ENCODE data around the gene PSMB5. TPM values are rescaled to one million over a fixed set of nuclear protein-coding genes. Genes with fewer than 3 reads are reported as not detected.

The PSMB5 gene
- polyA plus RNA-seq (ENCODE audit: insufficient read length in 12 of 12) = 100 to 1,000 TPM in 11 of 12 donors, not detected in 1; 111 to 238 (median 212) TPM
- long read RNA-seq, donor 1, transcript PSMB5-202 (3 exons, 1,294 nt) = major isoform, 100 of 168 reads
- long read RNA-seq, donor 1, partial matches to known transcripts = 59 of 168 reads
- long read RNA-seq, donor 1, other reads (novel, unspliced or antisense) = 0 of 168 reads
- long read RNA-seq, donor 2, transcript PSMB5-202 (3 exons, 1,294 nt) = major isoform, 143 of 223 reads
- long read RNA-seq, donor 2, transcript PSMB5-206 (3 exons, 444 nt) = minor isoform, 6 of 223 reads
- long read RNA-seq, donor 2, partial matches to known transcripts = 46 of 223 reads
- long read RNA-seq, donor 2, other reads (novel, unspliced or antisense) = 20 of 223 reads
- long read RNA-seq, donor 3, transcript PSMB5-202 (3 exons, 1,294 nt) = major isoform, 50 of 124 reads
- long read RNA-seq, donor 3, partial matches to known transcripts = 68 of 124 reads
- long read RNA-seq, donor 3, other reads (novel, unspliced or antisense) = 0 of 124 reads
- long read RNA-seq, donor 4, transcript PSMB5-202 (3 exons, 1,294 nt) = major isoform, 53 of 124 reads
- long read RNA-seq, donor 4, partial matches to known transcripts = 59 of 124 reads
- long read RNA-seq, donor 4, other reads (novel, unspliced or antisense) = 7 of 124 reads
- long read RNA-seq, donor 5, transcript PSMB5-206 (3 exons, 444 nt) = minor isoform, 5 of 237 reads
- long read RNA-seq, donor 5, transcript PSMB5-202 (3 exons, 1,294 nt) = major isoform, 163 of 237 reads
- long read RNA-seq, donor 5, partial matches to known transcripts = 59 of 237 reads
- long read RNA-seq, donor 5, other reads (novel, unspliced or antisense) = 7 of 237 reads
- long read RNA-seq, donor 6, transcript PSMB5-202 (3 exons, 1,294 nt) = major isoform, 75 of 144 reads
- long read RNA-seq, donor 6, transcript PSMB5-206 (3 exons, 444 nt) = minor isoform, 5 of 144 reads
- long read RNA-seq, donor 6, partial matches to known transcripts = 62 of 144 reads
- long read RNA-seq, donor 6, other reads (novel, unspliced or antisense) = 0 of 144 reads
- long read RNA-seq, donor 7, transcript PSMB5-206 (3 exons, 444 nt) = minor isoform, 7 of 113 reads
- long read RNA-seq, donor 7, transcript PSMB5-202 (3 exons, 1,294 nt) = major isoform, 68 of 113 reads
- long read RNA-seq, donor 7, partial matches to known transcripts = 35 of 113 reads
- long read RNA-seq, donor 7, other reads (novel, unspliced or antisense) = 0 of 113 reads
- long read RNA-seq, donor 8, transcript PSMB5-206 (3 exons, 444 nt) = minor isoform, 10 of 271 reads
- long read RNA-seq, donor 8, transcript PSMB5-202 (3 exons, 1,294 nt) = major isoform, 163 of 271 reads
- long read RNA-seq, donor 8, partial matches to known transcripts = 86 of 271 reads
- long read RNA-seq, donor 8, other reads (novel, unspliced or antisense) = 8 of 271 reads
- long read RNA-seq, donor 9, transcript PSMB5-206 (3 exons, 444 nt) = minor isoform, 10 of 140 reads
- long read RNA-seq, donor 9, transcript PSMB5-202 (3 exons, 1,294 nt) = major isoform, 81 of 140 reads
- long read RNA-seq, donor 9, partial matches to known transcripts = 44 of 140 reads
- long read RNA-seq, donor 9, other reads (novel, unspliced or antisense) = 0 of 140 reads
- long read RNA-seq, donor 10, transcript PSMB5-202 (3 exons, 1,294 nt) = major isoform, 145 of 243 reads
- long read RNA-seq, donor 10, transcript PSMB5-206 (3 exons, 444 nt) = minor isoform, 7 of 243 reads
- long read RNA-seq, donor 10, partial matches to known transcripts = 84 of 243 reads
- long read RNA-seq, donor 10, other reads (novel, unspliced or antisense) = 6 of 243 reads
- long read RNA-seq, donor 11, transcript PSMB5-202 (3 exons, 1,294 nt) = major isoform, 197 of 331 reads
- long read RNA-seq, donor 11, partial matches to known transcripts = 113 of 331 reads
- long read RNA-seq, donor 11, other reads (novel, unspliced or antisense) = 13 of 331 reads

DNA sequence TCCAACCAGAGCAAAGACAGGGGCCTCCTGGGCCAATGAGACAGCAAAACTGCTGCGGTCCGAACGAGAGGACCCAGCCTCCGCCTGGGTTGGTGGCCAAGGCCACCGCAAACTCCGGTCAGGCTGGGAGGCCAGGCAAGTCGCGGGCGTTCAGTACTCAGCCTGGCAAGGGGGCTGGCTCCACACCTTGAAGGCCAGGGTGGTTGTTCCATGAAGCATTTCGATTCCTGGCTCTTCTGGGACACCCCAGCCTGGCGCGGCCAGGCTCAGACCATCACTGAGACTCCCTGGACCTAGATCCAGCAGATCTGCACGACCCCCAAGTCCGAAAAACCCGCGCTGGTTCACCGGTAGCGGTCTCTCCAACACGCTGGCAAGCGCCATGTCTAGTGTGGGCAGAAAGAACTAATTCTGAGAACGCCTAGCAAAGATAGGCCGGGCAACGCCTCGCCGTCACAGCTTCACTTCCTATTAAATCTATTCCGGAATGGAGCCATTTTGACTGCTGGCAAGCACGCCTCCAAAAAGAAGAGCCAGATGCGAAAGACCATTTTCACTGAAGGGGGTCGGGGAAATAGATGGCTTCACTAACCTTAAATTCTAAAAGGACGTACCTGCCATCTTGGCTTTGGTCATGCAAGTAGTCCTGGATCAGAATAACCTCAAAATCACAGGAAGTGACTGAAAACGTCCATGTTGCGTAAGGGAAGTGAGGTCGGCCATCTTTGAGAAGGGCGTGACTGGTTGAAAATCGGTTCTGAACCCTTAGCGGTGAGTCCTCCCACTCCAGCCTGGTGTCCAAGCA lies at the start of gene PSMB5:
PSMB5 (minus strand) TSS at position 403 of the 805 bp plus-strand sequence; CDS start at position 384, 19 bp downstream.
- peak; percentile 95 for DNase-seq

DNA sequence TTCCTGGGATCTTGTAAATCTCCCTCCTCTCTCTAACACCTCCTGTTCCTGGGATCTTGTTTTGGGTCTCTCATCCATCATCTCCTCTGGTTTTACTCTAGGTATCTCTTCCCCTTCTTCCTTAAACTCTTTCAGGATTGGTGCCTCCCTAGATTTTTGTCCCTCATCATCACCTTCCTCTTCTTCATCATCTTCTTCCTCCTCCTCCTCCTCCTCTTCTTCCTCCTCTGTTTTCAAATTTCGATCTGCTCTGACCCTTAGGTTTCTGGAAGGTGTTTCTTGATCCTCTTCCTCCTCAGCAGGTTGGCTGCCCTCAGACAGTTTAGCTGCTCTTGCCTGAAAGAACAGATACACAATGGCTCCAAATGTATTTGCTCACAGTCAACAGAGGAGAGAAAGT lies 45.8 kb upstream of the PSMB5 start:
- DNase-seq = no peak

DNA sequence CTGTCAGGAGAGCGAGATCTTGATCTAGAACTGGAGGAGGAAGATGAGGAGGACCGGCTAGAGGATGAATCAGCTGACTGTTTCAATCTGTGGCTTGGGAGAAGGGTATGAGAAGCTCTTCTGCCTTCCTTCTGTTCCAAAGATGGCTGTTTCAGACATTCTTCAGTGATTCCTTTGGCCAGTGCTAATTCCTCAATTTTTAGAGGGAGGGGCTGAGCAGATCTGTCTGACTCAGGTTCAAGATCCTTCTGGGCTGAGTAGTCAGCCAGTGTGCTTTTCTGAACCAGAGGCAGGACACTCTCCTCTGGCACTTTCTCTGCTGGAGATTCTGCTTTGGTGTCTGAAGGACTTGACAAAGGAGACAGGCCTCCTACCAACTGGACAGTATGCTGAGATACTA lies 45.0 kb upstream of the PSMB5 start:
- DNase-seq = no peak

DNA sequence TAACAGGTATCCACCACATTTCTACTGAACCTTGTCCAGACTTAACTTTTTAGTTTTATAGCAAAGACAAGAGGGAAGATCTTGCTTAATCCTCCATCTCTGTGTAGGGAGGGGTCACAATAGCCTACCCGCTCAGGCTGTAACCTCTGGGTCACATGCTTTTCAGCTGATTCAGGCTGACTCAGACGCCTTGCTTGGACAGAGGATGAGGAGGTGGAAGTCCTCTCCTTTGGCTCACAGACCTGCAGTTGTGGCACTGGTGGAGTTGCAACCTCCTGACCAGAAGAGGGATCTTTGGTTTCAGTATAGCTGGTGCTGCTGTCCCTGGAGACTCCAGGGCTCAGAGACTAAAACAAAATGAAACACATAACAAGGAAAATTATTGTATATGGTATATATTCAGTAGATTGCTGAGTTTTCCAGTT lies 44.0 kb upstream of the PSMB5 start:
- no peak for DNase-seq

DNA sequence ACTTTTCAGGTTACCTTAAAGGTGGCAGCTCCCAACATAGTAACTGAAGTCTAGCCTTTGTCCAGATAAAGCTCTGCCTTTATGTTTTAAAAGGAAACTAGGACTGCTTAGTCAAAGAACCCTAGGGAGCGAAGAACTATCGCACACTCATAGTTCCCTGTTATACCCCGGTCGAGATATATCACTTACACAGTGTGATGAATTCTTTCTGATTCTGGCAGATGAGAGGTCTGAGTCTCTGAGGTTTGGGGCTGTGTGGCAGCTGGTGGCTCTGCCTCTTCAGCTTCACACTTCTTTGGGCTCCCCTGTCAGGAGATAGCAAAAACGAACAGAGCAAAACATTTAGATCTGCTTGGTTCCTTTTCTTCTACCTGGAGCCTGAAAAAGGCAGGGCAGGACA lies 43.3 kb upstream of the PSMB5 start:
- no peak for DNase-seq

DNA sequence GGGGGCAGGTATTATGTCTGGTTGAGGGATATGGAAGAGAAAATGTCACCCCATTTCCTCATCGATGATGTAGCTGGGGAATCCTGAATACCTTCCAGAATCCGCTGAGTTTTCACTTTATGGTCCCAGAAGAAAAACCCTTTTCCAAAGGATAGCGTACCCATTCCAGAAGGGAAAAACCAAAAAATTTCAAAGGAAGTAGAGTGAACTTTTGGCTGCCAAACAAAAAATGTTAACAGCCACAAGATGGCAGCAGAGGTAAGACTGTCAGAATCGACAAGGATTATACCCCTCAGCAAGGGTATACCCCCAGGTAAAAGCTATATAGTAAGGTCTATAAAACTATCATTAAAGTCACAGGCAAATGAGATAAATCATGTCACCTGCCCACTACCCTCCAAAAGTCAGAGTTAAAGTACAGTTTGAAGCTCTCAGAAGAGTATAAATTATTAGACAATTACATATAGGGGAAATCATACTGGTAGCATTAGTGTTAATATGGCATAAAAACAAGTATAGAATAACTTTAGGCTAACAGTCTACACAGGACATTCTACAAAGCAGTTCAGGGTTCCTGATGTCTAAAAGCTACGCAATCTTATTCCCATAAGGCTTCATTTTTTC lies 42.2 kb upstream of the PSMB5 start:
- DNase-seq = no peak

DNA sequence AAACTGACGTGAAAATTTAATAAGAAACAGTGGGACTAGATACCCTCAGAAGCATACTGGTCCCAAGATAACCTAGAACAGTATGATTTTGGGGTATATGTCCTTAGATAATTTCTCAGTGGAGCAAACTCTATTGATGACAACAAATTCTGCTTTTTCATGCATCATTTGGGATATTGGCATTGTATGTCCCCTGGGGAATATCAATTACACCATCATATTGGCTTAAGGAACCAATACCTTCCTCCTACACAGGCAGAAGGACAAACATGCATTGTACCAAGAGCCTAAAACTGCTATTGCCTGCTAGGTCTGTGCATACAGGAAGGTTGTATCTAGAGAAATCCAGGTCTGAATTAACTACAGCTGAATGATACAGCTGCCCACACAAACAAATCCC lies 40.2 kb upstream of the PSMB5 start:
- DNase-seq = no peak

DNA sequence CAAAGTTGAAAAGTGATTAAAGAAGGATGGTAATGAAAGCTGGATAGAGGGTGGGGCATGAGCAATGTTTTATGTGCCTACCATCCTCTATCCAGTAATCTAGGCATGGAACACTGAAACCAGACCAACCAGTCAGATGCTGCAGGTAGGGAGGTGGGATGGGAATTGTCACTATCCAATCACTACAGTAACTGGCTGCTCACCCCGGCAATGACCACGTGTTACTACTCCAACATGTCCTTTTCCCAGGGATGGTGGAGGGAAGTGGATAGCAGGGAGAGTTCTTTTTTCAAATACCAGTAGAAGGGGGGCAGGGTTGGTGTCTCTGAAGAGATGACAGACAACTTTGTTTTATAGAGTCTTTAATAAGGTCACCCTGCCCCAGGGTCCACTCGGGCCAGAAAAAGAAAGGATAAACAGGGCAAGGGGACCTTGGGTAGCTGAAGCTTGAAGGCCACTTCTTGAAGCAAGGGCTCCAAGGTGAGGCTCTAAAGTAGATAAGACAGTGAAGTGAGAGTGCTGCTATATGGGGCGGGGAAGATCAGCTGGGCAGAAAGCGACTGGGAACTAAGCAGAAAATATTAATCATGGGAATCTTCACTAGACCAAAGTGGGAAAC lies 37.3 kb upstream of the PSMB5 start:
- DNase-seq = no peak

DNA sequence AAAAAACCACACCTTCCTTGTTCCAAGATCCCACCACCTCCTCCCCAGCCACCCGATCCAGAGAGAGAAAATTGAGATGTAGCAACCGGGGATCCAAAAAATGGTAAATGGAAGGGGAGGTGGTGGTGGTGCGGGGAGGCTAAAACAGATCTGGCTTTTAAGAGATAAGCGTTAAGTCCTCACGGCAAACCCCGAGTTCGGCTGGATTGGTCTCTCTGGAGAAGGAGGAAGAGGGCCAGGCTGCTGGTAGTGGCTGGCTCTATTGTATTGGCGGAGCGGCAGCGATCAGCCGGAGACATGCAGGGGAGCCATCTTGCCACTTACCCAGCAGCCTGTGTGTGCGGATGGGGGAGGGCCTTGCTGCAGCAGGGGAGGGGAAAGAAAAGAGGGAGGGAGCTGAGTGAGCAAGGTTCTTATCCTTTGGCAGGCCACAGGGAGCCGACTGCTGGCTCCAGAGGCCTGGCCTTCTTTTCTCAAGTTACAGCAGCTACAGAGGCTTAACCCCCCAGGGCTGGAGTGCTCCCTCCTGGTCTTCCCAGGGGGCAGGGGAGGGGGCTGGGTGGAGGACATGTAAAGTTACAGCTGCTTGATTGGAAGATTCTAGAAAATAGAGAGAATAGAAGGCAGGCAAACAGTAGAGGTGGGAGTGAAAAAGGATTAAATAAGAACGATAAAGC lies 36.7 kb upstream of the PSMB5 start:
- peak; percentile 86 for DNase-seq

DNA sequence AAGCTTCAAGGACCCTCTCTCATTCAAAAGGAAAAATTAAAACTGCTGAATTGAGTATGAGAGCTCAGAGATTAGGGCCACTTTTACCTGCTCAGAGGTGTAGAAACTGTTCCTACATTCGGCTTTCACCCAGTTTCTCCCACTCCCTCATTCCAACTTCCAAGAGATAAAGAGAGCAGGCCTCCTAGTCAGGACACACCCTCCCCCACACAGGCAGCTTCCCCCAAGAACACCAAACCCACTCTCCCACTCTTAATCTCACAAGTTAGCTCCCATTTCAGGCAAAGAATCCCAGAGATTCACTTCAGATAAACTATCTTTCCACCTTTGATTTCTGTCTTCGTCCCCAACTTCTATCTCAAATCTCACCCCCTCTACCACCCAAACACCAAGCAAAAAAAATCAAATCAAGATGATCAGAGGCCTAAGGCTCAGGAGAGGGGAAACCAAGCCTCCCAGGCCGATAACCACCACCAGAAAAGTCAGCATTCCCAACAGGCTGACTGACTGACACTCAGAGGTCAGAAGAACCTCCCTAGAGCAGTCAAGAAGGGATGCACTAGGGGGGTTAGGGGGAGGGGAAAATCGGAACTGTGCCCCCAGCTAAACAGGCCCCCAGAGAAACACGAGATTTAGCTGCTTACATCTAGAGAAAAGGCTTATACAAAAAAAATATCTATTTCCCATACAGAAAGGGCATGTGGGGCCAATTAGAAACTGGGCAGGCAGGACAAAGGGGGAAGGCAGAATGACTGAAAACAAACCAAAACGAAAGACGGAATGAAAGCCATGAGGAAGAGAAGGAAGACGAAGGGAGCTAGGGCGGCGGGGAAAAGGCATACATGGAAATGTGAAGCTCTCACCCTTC lies 35.8 kb upstream of the PSMB5 start:
- no peak for DNase-seq

DNA sequence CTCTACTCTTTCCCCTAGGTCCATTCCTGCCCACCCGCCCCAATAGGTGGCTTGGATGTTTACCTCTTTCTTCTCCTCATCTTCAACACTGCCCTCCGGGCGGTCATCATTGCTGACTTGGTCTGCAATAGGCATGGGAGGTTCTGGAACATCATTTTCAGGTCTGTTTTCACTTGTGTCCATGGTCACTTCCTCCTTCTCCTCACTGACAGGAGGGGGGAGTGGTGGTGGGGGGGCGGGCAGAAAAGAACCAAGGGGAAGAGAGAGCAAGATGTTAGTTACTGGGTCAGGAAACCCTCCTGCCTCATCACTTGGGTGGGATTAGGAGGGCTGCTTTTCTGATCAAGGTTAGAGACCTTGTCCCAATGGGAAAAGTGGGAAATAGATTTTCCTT lies 34.7 kb upstream of the PSMB5 start:
- no peak for DNase-seq

DNA sequence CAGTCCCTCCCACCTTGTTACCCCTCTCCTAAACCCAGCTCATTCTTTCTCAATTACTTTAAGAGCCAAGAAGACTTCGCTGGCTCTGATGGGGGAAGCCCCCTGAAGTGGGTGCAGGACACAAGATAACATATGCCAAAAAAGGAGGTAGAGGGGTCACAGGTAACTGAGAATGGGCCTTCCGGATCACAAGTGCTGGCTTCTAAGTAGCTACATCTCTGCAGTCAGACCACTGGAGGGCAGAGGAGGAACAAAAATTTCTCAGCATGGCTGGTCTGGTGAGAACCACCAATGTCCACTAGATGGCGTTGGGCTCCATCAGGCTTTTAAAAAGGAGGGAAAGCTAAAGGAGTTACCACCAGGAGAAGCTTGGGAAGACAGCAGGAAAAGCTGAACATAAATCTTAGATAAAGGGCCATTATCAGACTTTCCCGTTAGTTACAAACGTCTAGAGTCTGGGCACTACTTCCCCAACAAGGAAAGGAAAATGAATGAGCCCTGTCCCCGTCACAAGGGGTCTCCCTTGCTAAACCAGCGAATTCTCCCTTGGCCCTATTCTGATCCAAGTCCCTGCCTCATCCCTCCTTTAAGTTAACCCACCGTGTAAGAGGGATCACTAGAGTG lies 34.2 kb upstream of the PSMB5 start:
- peak; percentile 89 for DNase-seq

DNA sequence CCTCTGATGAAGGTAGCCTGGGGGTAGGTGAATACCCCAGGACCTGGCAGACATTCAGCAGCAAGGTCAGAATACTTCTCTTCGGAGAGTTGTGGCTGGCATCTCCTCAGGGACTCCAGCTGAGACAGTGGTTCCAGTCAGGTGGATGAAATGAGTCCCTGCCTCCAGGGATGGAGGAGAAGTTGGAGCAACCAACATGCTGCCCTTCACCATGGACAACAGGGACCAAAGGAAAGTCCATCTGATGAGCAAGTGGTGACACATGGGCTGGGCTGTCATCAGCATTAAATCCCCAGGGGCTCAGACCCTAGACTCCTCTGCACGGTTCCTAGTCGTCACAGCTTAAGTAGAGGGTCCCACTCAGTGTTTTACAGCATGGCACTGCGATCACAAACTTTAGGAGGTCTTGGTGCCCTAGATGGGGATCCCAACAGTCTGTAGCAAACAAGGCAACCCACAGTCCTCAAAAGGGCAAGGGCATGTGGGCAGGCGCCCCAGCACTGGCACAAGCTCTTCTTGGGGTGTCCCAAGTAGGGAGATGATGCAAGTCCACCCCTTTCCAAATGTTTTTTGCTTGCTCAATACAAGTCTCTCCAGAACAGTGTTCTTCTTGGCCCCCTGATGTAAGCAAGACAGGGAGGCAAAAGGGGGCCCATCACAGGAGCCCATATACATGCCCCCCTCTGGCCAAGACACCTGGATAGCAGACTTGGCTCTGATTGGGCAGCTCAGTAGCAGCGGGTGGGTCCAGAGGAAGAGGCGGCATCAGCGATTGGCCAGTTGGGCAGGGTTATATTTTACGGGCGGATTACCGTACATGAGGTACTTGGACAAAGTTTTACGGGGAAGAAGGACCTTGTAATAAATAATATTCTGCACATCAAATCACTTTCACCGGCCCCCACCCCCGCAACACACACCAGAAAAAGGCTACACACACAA lies 33.4 kb upstream of the PSMB5 start:
- no peak for DNase-seq

DNA sequence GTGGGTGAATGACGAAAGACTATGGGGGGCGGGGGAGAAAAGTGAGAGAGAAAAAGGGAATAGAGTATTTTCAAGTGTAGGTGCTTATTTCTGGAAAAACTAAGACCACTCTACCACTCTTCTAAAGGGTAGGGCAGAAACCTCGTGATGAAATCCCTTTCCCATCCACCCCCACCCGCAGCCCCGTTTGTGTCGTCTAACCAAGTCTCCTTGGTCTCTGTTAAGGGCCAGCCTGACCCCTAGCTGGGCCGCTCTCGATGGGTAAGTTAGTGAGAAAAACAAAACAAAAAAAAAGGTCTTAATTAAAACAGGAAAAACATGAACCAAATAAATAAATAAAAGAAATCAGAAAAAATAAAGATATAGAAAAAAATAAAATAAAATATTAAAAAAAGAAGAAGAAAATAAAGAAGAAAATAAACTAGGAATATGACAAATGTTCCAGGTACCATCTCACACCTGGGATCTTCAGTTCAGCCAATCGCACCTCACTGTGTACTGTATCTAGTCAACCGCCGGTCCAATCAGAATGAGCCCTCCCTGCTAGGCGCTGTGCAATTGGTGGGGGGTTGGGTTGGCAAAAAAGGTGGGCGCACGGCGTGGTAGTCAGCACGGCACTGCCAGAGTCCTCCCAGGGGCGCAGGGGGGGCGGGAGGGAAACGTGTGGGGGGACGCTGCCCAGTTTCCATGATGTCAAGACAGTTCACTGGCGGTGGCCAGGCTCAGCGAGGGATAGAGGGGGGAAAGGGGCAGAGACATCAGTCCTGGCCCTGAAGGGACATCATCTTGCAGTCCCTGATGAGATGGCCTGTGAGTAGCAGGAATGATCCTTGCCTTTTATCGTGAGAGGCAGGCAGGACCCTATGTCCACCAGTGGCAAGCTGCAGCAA lies 32.4 kb upstream of the PSMB5 start:
- DNase-seq = no peak

Measured in muscle of arm (tissue), 14 donors.